Fibroblast of lung (primary cell): ENCODE measurements around the gene APBA1.

Experiments
- EZH2 ChIP-seq: IDR thresholded peaks from 2 replicates; pipeline ENCODE4 v1.5.1; 2012; ENCODE audit warnings: low read length, control low read depth, mild to moderate bottlenecking; ENCODE audit errors: missing control alignments
- TF ChIP-seq, protein P1 (sequence below), 2 donors: IDR thresholded peaks in 1 of 2; conservative IDR thresholded peaks in 1 of 2; 1 replicate in 1 of 2; 2 replicates in 1 of 2; pipeline ENCODE4 v1.5.1; 2011 to 2012; ENCODE audit warnings: low read length in 2 of 2, control low read depth in 1 of 2, inconsistent platforms in 1 of 2, low read depth in 1 of 2, mild to moderate bottlenecking in 1 of 2

- TF ChIP-seq, protein P1, sequence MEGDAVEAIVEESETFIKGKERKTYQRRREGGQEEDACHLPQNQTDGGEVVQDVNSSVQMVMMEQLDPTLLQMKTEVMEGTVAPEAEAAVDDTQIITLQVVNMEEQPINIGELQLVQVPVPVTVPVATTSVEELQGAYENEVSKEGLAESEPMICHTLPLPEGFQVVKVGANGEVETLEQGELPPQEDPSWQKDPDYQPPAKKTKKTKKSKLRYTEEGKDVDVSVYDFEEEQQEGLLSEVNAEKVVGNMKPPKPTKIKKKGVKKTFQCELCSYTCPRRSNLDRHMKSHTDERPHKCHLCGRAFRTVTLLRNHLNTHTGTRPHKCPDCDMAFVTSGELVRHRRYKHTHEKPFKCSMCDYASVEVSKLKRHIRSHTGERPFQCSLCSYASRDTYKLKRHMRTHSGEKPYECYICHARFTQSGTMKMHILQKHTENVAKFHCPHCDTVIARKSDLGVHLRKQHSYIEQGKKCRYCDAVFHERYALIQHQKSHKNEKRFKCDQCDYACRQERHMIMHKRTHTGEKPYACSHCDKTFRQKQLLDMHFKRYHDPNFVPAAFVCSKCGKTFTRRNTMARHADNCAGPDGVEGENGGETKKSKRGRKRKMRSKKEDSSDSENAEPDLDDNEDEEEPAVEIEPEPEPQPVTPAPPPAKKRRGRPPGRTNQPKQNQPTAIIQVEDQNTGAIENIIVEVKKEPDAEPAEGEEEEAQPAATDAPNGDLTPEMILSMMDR (conservative IDR thresholded peaks at IDR 0.05 in 1 of 2, IDR thresholded peaks at IDR 0.05 in 1 of 2; ENCODE audit: low read depth in 1 of 2, low read length in 2 of 2), result no peak
- TF ChIP-seq EZH2, result no peak
These were observed 175.2 kb downstream of the APBA1 start for GRCh38 chr9:69496846-69497450.
